ENCODE results near the gene UBAP1L. TPM values are rescaled to one million over a fixed set of nuclear protein-coding genes. Genes with fewer than 3 reads are reported as not detected.
A peak's percentile ranks its signal among the peaks of the same experiment; 100 is the strongest.
"Not testable (repeated sequence)": the region's sequence is repeated elsewhere in the genome, so short reads cannot be mapped to it uniquely, and the experiment has no call there.

The UBAP1L gene
- total and polyA plus RNA-seq, 4 donors, result 5.5 to 26.0 (median 11.3) TPM

DNA sequence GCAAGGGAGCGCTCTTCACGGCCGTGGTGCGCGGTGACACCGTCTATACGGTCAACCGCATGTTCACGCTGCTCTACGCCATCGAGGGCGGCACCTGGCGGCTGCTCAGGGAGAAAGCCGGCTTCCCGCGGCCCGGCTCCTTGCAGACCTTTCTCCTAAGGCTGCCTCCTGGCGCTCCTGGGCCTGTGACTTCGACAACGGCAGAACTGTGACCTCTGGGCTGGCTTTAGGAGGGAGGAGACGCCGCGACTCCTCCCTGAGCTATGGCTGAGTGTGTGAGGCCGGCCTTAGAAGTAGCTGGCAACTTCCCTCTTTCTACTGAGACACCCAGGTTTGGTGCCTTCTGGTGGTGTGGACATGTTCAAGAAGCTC is 37.0 kb downstream of the UBAP1L start:
- WGBS (ENCODE audit: insufficient coverage), result 15% methylated on average over 24 of the region's 24 CpGs
- H3K36me3 ChIP-seq (ENCODE audit: control insufficient read depth, insufficient read depth, low read length), result peaks cover 2% of the 10 kb centered on the region
- peaks cover 33% of the 10 kb centered on the region for H3K27me3 ChIP-seq (ENCODE audit: control insufficient read depth, insufficient read depth, low read length)
- H3K4me1 ChIP-seq (ENCODE audit: control insufficient read depth, insufficient read depth, low read length), result peaks cover 34% of the 10 kb centered on the region
- no peaks in the 10 kb centered on the region for H3K9me3 ChIP-seq (ENCODE audit: control insufficient read depth, insufficient read depth, low read length)
- H3K4me3 ChIP-seq (ENCODE audit: low read depth, low read length), result no peak overlapping the region
- peak in 2 of 6 donors; percentile 55 to 71 for DNase-seq (ENCODE audit: low read depth in 4 of 6, low spot score in 6 of 6)
- H3K27ac ChIP-seq (ENCODE audit: low read depth, low read length), result no peak overlapping the region

DNA sequence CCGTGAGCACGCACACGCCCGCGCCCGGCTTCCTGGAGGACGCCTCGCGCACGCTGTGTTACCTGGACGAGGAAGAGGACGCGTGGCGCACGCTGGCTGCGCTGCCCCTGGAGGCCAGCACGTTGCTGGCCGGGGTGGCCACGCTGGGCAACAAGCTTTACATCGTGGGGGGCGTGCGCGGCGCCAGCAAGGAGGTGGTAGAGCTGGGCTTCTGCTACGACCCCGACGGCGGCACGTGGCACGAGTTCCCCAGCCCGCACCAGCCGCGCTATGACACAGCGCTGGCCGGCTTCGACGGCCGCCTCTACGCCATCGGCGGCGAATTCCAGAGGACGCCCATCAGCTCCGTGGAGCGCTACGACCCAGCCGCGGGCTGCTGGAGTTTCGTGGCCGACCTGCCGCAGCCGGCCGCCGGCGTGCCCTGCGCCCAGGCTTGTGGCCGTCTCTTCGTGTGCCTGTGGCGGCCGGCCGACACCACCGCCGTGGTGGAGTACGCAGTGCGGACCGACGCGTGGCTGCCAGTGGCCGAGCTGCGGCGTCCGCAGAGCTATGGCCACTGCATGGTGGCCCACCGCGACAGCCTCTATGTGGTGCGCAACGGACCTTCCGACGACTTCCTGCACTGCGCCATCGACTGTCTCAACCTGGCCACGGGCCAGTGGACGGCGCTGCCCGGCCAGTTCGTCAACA is 37.6 kb downstream of the UBAP1L start:
- no peak for DNase-seq (ENCODE audit: low read depth in 4 of 6, low spot score in 6 of 6)
- 47% methylated on average over 85 of the region's 85 CpGs for whole genome bisulfite sequencing (ENCODE audit: insufficient coverage)
- Histone ChIP-seq H3K27ac (ENCODE audit: low read depth, low read length) (no peak overlapping the region), H3K4me1 (ENCODE audit: control insufficient read depth, insufficient read depth, low read length) (peaks cover 32% of the 10 kb centered on the region), H3K4me3 (ENCODE audit: low read depth, low read length) (no peak overlapping the region), H3K9me3 (ENCODE audit: control insufficient read depth, insufficient read depth, low read length) (no peaks in the 10 kb centered on the region), H3K27me3 (ENCODE audit: control insufficient read depth, insufficient read depth, low read length) (peaks cover 33% of the 10 kb centered on the region), H3K36me3 (ENCODE audit: control insufficient read depth, insufficient read depth, low read length) (peaks cover 2% of the 10 kb centered on the region)

- Histone ChIP-seq H3K27ac (ENCODE audit: low read depth, low read length) (no peak within 1 kb of the TSS), H3K27me3 (ENCODE audit: control insufficient read depth, insufficient read depth, low read length) (peaks cover 33% of the 10 kb centered on the region)
- 50% methylated on average over 71 of the region's 73 CpGs for WGBS (ENCODE audit: insufficient coverage)
Measured at GRCh38 chr15:65076486-65077290, 38.3 kb downstream of the UBAP1L start, which contains the start of gene KBTBD13. Gene KBTBD13 (plus strand): TSS chr15:65076746. CDS start chr15:65076816, 70 bp downstream.

DNA sequence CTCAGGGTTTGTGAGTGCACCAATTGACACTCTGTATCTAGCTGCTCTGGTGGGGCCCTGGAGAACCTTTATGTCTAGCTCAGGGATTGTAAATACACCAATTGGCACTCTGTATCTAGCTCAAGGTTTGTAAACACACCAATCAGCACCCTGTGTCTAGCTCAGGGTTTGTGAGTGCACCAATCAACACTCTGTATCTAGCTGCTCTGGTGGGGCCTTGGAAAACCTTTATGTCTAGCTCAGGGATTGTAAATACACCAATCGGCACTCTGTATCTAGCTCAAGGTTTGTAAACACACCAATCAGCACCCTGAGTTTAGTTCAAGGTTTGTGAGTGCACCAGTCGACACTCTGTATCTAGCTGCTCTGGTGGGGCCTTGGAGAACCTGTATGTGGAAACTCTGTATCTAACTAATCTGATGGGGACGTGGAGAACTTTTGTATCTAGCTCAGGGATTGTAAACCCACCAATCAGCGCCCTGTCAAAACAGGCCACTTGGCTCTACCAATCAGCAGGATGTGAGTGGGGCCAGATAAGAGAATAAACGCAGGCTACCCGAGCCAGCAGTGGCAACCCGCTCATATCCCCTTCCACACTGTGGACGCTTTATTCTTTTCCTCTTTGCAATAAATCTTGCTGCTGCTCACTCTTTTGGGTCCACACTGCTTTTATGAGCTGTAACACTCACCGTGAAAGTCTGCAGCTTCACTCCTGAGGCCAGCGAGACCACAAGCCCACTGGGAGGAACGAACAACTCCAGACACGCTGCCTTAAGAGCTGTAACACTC is 39.2 kb downstream of the UBAP1L start:
- 61% methylated on average over 10 of the region's 12 CpGs for WGBS (ENCODE audit: insufficient coverage)
- Histone ChIP-seq H3K4me1 (ENCODE audit: control insufficient read depth, insufficient read depth, low read length) (peaks cover 33% of the 10 kb centered on the region), H3K27me3 (ENCODE audit: control insufficient read depth, insufficient read depth, low read length) (peaks cover 33% of the 10 kb centered on the region)
- H3K36me3 ChIP-seq (ENCODE audit: control insufficient read depth, insufficient read depth, low read length); H3K27ac ChIP-seq (ENCODE audit: low read depth, low read length); DNase-seq (ENCODE audit: low read depth in 4 of 6, low spot score in 6 of 6); H3K4me3 ChIP-seq (ENCODE audit: low read depth, low read length); H3K9me3 ChIP-seq (ENCODE audit: control insufficient read depth, insufficient read depth, low read length): not testable (repeated sequence)

More at GRCh38 chr15:65076486-65077290, 38.3 kb downstream of the UBAP1L start, which contains the start of gene KBTBD13:
- H3K4me1 ChIP-seq (ENCODE audit: control insufficient read depth, insufficient read depth, low read length), result peaks cover 31% of the 10 kb centered on the region
- DNase-seq (ENCODE audit: low read depth in 4 of 6, low spot score in 6 of 6), result no peak
- H3K4me3 ChIP-seq (ENCODE audit: low read depth, low read length), result no peak within 1 kb of the TSS
- H3K9me3 ChIP-seq (ENCODE audit: control insufficient read depth, insufficient read depth, low read length), result no peaks in the 10 kb centered on the region
- H3K36me3 ChIP-seq (ENCODE audit: control insufficient read depth, insufficient read depth, low read length), result peaks cover 2% of the 10 kb centered on the region

- DNase-seq (ENCODE audit: low read depth in 4 of 6, low spot score in 6 of 6); H3K36me3 ChIP-seq (ENCODE audit: control insufficient read depth, insufficient read depth, low read length); H3K27ac ChIP-seq (ENCODE audit: low read depth, low read length); H3K4me3 ChIP-seq (ENCODE audit: low read depth, low read length); H3K9me3 ChIP-seq (ENCODE audit: control insufficient read depth, insufficient read depth, low read length): not testable (repeated sequence)
- WGBS (ENCODE audit: insufficient coverage), result 96% methylated on average over 13 of the region's 22 CpGs
- Histone ChIP-seq H3K27me3 (ENCODE audit: control insufficient read depth, insufficient read depth, low read length) (peaks cover 33% of the 10 kb centered on the region), H3K4me1 (ENCODE audit: control insufficient read depth, insufficient read depth, low read length) (peaks cover 38% of the 10 kb centered on the region)
Measured at GRCh38 chr15:65074946-65075345, 40.1 kb downstream of the UBAP1L start.

DNA sequence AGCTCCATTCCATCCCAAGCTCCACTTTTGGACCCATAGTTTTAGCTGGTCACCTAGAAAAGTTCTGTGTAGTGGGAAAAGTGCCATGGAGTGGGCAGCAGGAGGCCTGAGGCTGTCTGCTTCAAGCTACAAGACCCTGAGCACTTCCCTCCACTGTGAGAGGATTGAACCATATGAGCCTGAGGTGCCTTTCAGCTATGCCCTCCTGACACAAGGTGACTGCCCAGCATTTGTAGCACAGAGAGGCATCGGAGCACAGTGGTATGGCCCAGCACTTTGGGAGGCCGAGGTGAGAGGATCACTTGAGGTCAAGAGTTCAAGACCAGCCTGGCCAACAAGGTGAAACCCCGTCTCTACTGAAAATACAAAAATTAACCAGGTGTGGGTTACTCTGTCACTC is 42.4 kb downstream of the UBAP1L start:
- H3K4me1 ChIP-seq (ENCODE audit: control insufficient read depth, insufficient read depth, low read length), result peaks cover 42% of the 10 kb centered on the region
- DNase-seq (ENCODE audit: low read depth in 4 of 6, low spot score in 6 of 6), result no peak
- no peak overlapping the region for H3K4me3 ChIP-seq (ENCODE audit: low read depth, low read length)
- peaks cover 19% of the 10 kb centered on the region for H3K27me3 ChIP-seq (ENCODE audit: control insufficient read depth, insufficient read depth, low read length)
- H3K36me3 ChIP-seq (ENCODE audit: control insufficient read depth, insufficient read depth, low read length), result peaks cover 2% of the 10 kb centered on the region
- peak overlapping the region; percentile 40 for H3K27ac ChIP-seq (ENCODE audit: low read depth, low read length)
- no peaks in the 10 kb centered on the region for H3K9me3 ChIP-seq (ENCODE audit: control insufficient read depth, insufficient read depth, low read length)
- 95% methylated on average over 3 of the region's 3 CpGs for WGBS (ENCODE audit: insufficient coverage)

DNA sequence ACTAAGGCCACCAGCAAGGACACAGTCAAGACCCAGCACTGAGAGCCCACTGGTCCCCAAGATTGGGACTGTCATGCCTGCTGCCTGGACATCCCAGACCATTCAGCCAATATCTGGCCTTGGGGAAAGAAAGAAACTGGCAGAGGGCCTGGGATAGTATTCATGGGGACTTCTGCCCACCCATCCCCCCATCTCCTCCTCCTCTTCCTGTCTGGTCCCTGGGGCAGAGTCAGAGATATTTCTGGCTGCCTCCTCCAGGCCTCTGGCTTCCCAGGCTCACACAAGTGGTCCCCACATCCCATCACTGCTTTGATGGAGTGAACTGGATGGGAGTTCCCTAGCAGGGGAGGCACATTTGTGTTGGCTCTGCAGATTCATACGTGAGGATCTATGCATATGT is 43.0 kb downstream of the UBAP1L start:
- Histone ChIP-seq H3K36me3 (ENCODE audit: control insufficient read depth, insufficient read depth, low read length) (peaks cover 2% of the 10 kb centered on the region), H3K9me3 (ENCODE audit: control insufficient read depth, insufficient read depth, low read length) (no peaks in the 10 kb centered on the region), H3K4me1 (ENCODE audit: control insufficient read depth, insufficient read depth, low read length) (peaks cover 47% of the 10 kb centered on the region), H3K27me3 (ENCODE audit: control insufficient read depth, insufficient read depth, low read length) (peaks cover 21% of the 10 kb centered on the region), H3K27ac (ENCODE audit: low read depth, low read length) (peak overlapping the region; percentile 45), H3K4me3 (ENCODE audit: low read depth, low read length) (no peak overlapping the region)
- DNase-seq (ENCODE audit: low read depth in 4 of 6, low spot score in 6 of 6), result peak in 1 of 6 donors; percentile 66
- WGBS (ENCODE audit: insufficient coverage), result no CpG with 5 or more reads among the region's 1 CpG

GRCh38 chr15:65071381-65071811 is 43.6 kb downstream of the UBAP1L start:
- Histone ChIP-seq H3K27ac (ENCODE audit: low read depth, low read length) (peak overlapping the region; percentile 45), H3K4me3 (ENCODE audit: low read depth, low read length) (no peak overlapping the region), H3K4me1 (ENCODE audit: control insufficient read depth, insufficient read depth, low read length) (peaks cover 50% of the 10 kb centered on the region), H3K9me3 (ENCODE audit: control insufficient read depth, insufficient read depth, low read length) (no peaks in the 10 kb centered on the region), H3K36me3 (ENCODE audit: control insufficient read depth, insufficient read depth, low read length) (no peaks in the 10 kb centered on the region), H3K27me3 (ENCODE audit: control insufficient read depth, insufficient read depth, low read length) (peaks cover 24% of the 10 kb centered on the region)
- 19% methylated on average over 2 of the region's 5 CpGs for WGBS (ENCODE audit: insufficient coverage)
- peak in 1 of 6 donors; percentile 84 for DNase-seq (ENCODE audit: low read depth in 4 of 6, low spot score in 6 of 6)

GRCh38 chr15:65069779-65070546 is 45.0 kb downstream of the UBAP1L start:
- no peaks in the 10 kb centered on the region for H3K9me3 ChIP-seq (ENCODE audit: control insufficient read depth, insufficient read depth, low read length)
- H3K27me3 ChIP-seq (ENCODE audit: control insufficient read depth, insufficient read depth, low read length), result peaks cover 33% of the 10 kb centered on the region
- peak overlapping the region; percentile 7 for H3K27ac ChIP-seq (ENCODE audit: low read depth, low read length)
- WGBS (ENCODE audit: insufficient coverage), result 84% methylated on average over 4 of the region's 5 CpGs
- no peak for DNase-seq (ENCODE audit: low read depth in 4 of 6, low spot score in 6 of 6)
- no peak overlapping the region for H3K4me3 ChIP-seq (ENCODE audit: low read depth, low read length)
- H3K4me1 ChIP-seq (ENCODE audit: control insufficient read depth, insufficient read depth, low read length), result peaks cover 53% of the 10 kb centered on the region
- H3K36me3 ChIP-seq (ENCODE audit: control insufficient read depth, insufficient read depth, low read length), result peaks cover 1% of the 10 kb centered on the region
